Testis (tissue), 5 donors: ENCODE results near the gene C16orf78. TPM values are rescaled to one million over a fixed set of nuclear protein-coding genes. Genes with fewer than 3 reads are reported as not detected.

Experiments used
- DNase-seq: peaks from one replicate; pipeline ENCODE4 v3.0.0-alpha.2; 2019
- H3K27ac ChIP-seq, 2 donors: fragments of 200-600 bp; sonication (generic); one replicate each; pipeline ENCODE4 v1.5.1; 2019
- H3K27me3 ChIP-seq: fragments of 200-600 bp; sonication (generic); one replicate; pipeline ENCODE4 v1.5.1; 2019
- H3K36me3 ChIP-seq: fragments of 200-600 bp; sonication (generic); one replicate; pipeline ENCODE4 v1.5.1; 2017; ENCODE audit warnings: low read depth; ENCODE audit errors: missing control alignments
- H3K4me1 ChIP-seq: fragments of 200-600 bp; sonication (generic); one replicate; pipeline ENCODE4 v1.5.1; 2019
- H3K4me3 ChIP-seq, 2 donors: fragments of 200-600 bp; sonication (generic); one replicate each; pipeline ENCODE4 v1.5.1; 2017 to 2019
- H3K9me3 ChIP-seq: fragments of 200-600 bp; sonication (generic); one replicate; pipeline ENCODE4 v1.5.1; 2017
- POLR2A ChIP-seq: fragments of 450-650 bp; IDR thresholded peaks from one replicate; pipeline ENCODE4 v1.6.1; 2017; ENCODE audit warnings: antibody characterized with exemption, mild to moderate bottlenecking, moderate library complexity
- WGBS, 2 donors: methylation state at CpG; one replicate each; pipeline ENCODE4 v1.1.5; 2018; 5-methylcytosine and 5-hydroxymethylcytosine counted together
- intact Hi-C: fragments of 100-400 bp; cut with DNase I; formaldehyde crosslinking; loops from one replicate; pipeline ENCODE4 v1.15.1; 2023; ENCODE audit warnings: low total_unique reads
- long read RNA-seq, 2 donors: transcript quantifications; one replicate each; lab custom pipeline, GENCODE V29; 2026
- polyA plus RNA-seq: library from polyadenylated mRNA; stranded (reverse); fragments of 350-450 nt; fragmentation: Illumina TruSeq; extraction: RNeasy Lipid Tissue Mini Kit (QIAGEN cat#74804); gene quantifications from one replicate; pipeline ENCODE4 v1.2.3, GENCODE V29; 2014; ENCODE audit warnings: low read depth, low replicate concordance; ENCODE audit not compliant: insufficient read depth
- total RNA-seq, 2 donors: library from RNA; depleted of rRNA; stranded (reverse); fragments of >200 nt; gene quantifications; one replicate each; pipeline ENCODE4 v1.2.3, GENCODE V29; 2016
- TF ChIP-seq, protein P1 (sequence below), 3 experiments: fragments of 450-650 bp in 2 of 3; fragments of 200-600 bp in 1 of 3; sonication (generic) in 1 of 3; IDR thresholded peaks; one replicate each; pipeline ENCODE4 v1.5.1; 2016 to 2019; ENCODE audit warnings: antibody characterized with exemption in 3 of 3, mild to moderate bottlenecking in 2 of 3, moderate library complexity in 1 of 3

The C16orf78 gene, protein sequence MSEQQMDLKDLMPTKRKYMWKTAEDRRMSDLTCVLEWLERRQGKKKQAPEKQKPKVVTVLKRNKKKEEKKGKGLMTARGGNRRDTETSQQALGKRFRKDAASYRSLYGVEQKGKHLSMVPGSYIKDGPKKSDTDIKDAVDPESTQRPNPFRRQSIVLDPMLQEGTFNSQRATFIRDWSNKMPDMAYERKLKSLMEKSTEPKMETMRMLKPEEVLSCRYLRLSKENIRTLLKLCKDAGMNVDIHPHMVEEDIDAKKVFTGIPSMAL
- total RNA-seq = 10 to 100 TPM in 1 of 2 donors, 1 to 10 TPM in 1; 5.3 to 27.2 TPM
- polyA plus RNA-seq = 33.2 TPM
- long read RNA-seq, donor 1 = 0 reads
- long read RNA-seq, donor 2 = 0 reads

DNA sequence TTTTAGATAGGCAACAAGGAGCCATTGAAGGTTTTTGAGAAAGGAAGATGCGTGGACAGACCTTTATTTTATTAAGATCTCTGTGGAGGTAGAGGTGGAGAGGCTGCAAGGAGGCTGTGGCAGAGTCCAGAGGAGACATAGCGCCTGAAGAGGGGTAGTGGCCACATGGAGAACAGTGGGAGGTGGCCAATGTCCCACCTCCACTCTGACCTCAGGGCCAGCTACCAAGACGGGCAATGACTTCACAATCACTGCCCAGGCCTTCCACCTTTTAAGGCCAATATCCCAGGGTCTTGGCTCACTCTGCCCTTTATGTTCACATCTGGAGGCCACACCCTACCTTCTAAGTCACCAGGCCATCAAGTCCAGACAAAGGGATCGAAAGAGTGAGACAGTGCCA lies at the start of gene C16orf78:
Gene C16orf78, plus strand, starts transcription at position 301 of the 400 bp plus-strand sequence. CDS start 136 bp downstream, outside the sequence.
- WGBS, 2 donors = 89 to 96% methylated on average over 4 of the region's 4 CpGs
- no peaks in the 10 kb centered on the region for H3K4me1 ChIP-seq
- H3K4me3 ChIP-seq = no peak within 1 kb of the TSS
- TF ChIP-seq, protein P1, sequence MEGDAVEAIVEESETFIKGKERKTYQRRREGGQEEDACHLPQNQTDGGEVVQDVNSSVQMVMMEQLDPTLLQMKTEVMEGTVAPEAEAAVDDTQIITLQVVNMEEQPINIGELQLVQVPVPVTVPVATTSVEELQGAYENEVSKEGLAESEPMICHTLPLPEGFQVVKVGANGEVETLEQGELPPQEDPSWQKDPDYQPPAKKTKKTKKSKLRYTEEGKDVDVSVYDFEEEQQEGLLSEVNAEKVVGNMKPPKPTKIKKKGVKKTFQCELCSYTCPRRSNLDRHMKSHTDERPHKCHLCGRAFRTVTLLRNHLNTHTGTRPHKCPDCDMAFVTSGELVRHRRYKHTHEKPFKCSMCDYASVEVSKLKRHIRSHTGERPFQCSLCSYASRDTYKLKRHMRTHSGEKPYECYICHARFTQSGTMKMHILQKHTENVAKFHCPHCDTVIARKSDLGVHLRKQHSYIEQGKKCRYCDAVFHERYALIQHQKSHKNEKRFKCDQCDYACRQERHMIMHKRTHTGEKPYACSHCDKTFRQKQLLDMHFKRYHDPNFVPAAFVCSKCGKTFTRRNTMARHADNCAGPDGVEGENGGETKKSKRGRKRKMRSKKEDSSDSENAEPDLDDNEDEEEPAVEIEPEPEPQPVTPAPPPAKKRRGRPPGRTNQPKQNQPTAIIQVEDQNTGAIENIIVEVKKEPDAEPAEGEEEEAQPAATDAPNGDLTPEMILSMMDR (IDR thresholded peaks at IDR 0.05) = no peak
- no peak for TF ChIP-seq POLR2A
- no peaks in the 10 kb centered on the region for H3K36me3 ChIP-seq
- H3K9me3 ChIP-seq = no peaks in the 10 kb centered on the region
- no peak within 1 kb of the TSS for H3K27ac ChIP-seq
- no peak for DNase-seq
- intact Hi-C loops = no loop called here
- no peaks in the 10 kb centered on the region for H3K27me3 ChIP-seq

DNA sequence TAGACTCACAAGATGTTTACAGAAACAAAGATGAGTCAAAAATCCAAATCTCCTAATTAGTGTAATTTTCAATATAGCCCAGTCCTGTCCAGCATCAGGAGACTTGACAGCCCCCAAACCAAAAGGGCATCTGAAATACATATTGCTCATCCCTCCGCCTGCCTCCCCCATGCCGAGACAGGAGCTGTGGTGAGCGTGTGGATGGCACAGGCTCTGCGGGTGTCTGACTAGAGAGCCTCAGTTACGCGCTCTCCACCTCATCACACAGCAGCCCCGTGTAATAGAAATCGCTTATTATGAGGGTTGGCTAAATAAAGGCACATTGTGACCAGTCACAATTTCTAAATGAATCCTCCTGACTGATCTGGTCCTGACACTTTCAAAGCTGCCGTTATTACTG lies 48.9 kb upstream of the C16orf78 start:
- no peaks in the 10 kb centered on the region for H3K4me1 ChIP-seq
- no peak for TF ChIP-seq POLR2A
- TF ChIP-seq, protein P1 (IDR thresholded peaks at IDR 0.05) = no peak
- WGBS, 2 donors = 92 to 97% methylated on average over 9 of the region's 9 CpGs
- H3K27me3 ChIP-seq = no peaks in the 10 kb centered on the region
- H3K9me3 ChIP-seq = no peaks in the 10 kb centered on the region
- H3K27ac ChIP-seq = no peak overlapping the region
- no peaks in the 10 kb centered on the region for H3K36me3 ChIP-seq
- intact Hi-C loops = no loop called here
- DNase-seq = no peak
- H3K4me3 ChIP-seq = no peak overlapping the region

DNA sequence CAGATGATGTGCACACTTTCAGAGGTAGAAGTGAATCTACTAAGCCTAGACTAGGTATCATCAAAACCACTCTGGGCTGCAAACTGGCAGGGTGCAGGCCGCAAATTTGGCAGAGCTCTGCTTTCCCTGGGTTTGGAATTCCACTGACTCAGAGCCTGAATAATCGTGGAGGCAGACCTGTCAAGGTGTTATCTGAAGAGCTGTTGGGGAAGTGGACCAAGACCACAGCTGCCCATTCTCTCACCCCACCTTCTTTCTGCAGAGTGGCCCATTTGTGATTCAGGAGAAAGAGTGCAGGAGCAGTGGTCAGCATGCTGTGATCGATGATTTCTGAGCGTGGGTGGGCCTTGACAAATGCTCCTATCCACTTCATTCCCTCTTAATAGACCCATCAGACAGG lies 46.1 kb upstream of the C16orf78 start:
- WGBS, 2 donors = 78 to 81% methylated on average over 4 of the region's 4 CpGs
- no peak overlapping the region for H3K27ac ChIP-seq
- TF ChIP-seq, protein P1 (IDR thresholded peaks at IDR 0.05) = no peak
- no peak for TF ChIP-seq POLR2A
- no peaks in the 10 kb centered on the region for H3K36me3 ChIP-seq
- no peaks in the 10 kb centered on the region for H3K9me3 ChIP-seq
- H3K27me3 ChIP-seq = no peaks in the 10 kb centered on the region
- no peaks in the 10 kb centered on the region for H3K4me1 ChIP-seq
- no peak overlapping the region for H3K4me3 ChIP-seq
- intact Hi-C loops = no loop called here
- no peak for DNase-seq

DNA sequence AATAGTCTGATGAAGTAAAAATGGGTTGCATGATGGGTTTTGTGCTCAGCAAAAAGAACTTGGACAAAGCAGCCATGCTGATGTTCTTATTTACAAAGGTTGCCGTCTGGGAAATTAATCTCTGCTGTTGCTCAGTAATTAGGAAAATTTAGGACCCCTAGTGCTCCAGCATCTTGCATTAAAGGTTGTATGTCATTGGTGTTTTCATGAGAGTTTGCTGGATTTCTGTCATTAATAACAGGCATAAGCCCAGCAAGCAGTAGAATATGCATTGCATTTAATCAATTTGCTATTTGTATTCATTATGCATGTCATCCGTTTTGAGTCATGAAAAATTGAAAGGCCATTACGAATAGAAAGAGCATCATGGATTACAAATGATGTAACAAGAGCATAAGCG lies 45.3 kb upstream of the C16orf78 start:
- intact Hi-C loops = no loop called here
- no peaks in the 10 kb centered on the region for H3K36me3 ChIP-seq
- no peaks in the 10 kb centered on the region for H3K27me3 ChIP-seq
- H3K4me1 ChIP-seq = no peaks in the 10 kb centered on the region
- WGBS, 2 donors = 78 to 84% methylated on average over 4 of the region's 4 CpGs
- no peak overlapping the region for H3K27ac ChIP-seq
- H3K4me3 ChIP-seq = no peak overlapping the region
- H3K9me3 ChIP-seq = no peaks in the 10 kb centered on the region
- TF ChIP-seq, protein P1 (IDR thresholded peaks at IDR 0.05) = no peak
- no peak for TF ChIP-seq POLR2A
- DNase-seq = no peak
